Nephron progenitor cell (in vitro differentiated cells): ENCODE measurements around the gene RSU1.

Experiments
- DNase-seq: peaks from one replicate; pipeline ENCODE4 v3.0.0; 2021
- H3K27ac Mint-ChIP-seq: 2 replicates; pipeline ENCODE4 v1.8.0; 2021; ENCODE audit warnings: mild to moderate bottlenecking, moderate library complexity, mixed read lengths
- H3K27me3 Mint-ChIP-seq: 2 replicates; pipeline ENCODE4 v1.8.0; 2021; ENCODE audit warnings: mild to moderate bottlenecking, low read depth, mixed read lengths; ENCODE audit not compliant: poor library complexity
- H3K36me3 Mint-ChIP-seq: 2 replicates; pipeline ENCODE4 v1.8.0; 2021; ENCODE audit warnings: low read depth, mixed read lengths
- H3K4me1 Mint-ChIP-seq: 2 replicates; pipeline ENCODE4 v1.8.0; 2021; ENCODE audit warnings: mixed read lengths
- H3K4me3 Mint-ChIP-seq: 2 replicates; pipeline ENCODE4 v1.8.0; 2021; ENCODE audit warnings: mild to moderate bottlenecking, moderate library complexity, mixed read lengths
- H3K9me3 Mint-ChIP-seq: 2 replicates; pipeline ENCODE4 v1.8.0; 2021; ENCODE audit warnings: mild to moderate bottlenecking, moderate library complexity, mixed read lengths
- TF ChIP-seq, protein P1 (sequence below): fragments of 200-600 bp; sonication (generic); IDR thresholded peaks from 2 replicates; pipeline ENCODE4 v1.5.0; 2021; ENCODE audit warnings: antibody characterized with exemption

The RSU1 gene

DNA sequence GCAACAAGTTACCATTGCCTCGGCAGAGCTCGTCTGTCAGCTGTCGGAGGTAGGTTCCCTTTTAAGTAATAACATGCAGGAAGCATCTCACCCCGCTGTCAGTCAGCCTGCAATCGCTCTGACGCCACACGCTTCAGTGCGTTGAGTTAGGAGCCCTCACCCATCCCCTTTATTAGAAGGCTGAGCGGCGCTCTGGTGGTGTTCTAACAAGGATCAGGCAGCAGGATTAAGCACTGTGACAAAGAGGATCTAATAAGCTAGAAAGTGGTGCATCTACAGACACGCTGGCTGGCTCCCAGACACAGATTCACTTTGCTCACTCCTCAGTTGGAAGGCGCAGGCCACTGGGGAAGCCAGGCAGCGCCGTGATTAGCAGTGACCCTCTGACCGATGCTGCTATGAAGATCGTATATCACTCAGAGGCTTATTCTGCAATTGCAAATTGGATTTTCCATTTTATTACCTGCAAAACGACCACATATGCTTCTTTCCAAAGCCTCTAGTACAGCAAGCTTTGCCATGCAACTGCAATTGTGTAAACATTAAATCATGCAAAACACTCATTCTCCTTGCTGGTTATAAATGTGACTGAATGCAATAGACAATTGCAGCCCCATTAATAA is 117.7 kb downstream of the RSU1 start:
- H3K9me3 Mint-ChIP-seq, result peaks cover 23% of the 10 kb centered on the region
- H3K36me3 Mint-ChIP-seq, result peaks cover 24% of the 10 kb centered on the region
- H3K27me3 Mint-ChIP-seq, result peaks cover 8% of the 10 kb centered on the region
- peaks cover 26% of the 10 kb centered on the region for H3K4me1 Mint-ChIP-seq
- H3K27ac Mint-ChIP-seq, result no peak overlapping the region
- H3K4me3 Mint-ChIP-seq, result no peak overlapping the region
- TF ChIP-seq, protein P1, sequence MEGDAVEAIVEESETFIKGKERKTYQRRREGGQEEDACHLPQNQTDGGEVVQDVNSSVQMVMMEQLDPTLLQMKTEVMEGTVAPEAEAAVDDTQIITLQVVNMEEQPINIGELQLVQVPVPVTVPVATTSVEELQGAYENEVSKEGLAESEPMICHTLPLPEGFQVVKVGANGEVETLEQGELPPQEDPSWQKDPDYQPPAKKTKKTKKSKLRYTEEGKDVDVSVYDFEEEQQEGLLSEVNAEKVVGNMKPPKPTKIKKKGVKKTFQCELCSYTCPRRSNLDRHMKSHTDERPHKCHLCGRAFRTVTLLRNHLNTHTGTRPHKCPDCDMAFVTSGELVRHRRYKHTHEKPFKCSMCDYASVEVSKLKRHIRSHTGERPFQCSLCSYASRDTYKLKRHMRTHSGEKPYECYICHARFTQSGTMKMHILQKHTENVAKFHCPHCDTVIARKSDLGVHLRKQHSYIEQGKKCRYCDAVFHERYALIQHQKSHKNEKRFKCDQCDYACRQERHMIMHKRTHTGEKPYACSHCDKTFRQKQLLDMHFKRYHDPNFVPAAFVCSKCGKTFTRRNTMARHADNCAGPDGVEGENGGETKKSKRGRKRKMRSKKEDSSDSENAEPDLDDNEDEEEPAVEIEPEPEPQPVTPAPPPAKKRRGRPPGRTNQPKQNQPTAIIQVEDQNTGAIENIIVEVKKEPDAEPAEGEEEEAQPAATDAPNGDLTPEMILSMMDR, result no peak
- no peak for DNase-seq

DNA sequence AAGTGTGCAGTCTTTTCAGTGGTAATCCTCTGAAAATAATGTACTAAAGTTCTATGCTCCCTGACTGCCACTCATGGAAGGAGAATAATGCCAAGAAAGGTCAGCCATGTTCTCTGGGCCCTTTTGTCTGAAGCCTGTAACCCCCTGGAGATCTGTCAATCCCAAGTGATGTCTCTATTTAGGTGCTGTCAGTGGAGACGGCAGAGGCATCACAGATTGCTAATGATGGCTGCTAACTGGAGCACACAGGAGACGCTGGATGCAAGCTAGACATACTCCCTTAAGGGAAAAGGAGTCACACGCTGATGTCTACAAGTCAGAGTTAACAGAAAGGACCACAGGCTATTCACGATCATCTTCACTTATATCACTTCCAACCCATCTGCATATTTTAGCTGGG is 118.8 kb downstream of the RSU1 start:
- Mint-ChIP-seq H3K36me3 (peaks cover 29% of the 10 kb centered on the region), H3K4me1 (peaks cover 26% of the 10 kb centered on the region), H3K9me3 (peaks cover 21% of the 10 kb centered on the region), H3K4me3 (no peak overlapping the region), H3K27me3 (peaks cover 8% of the 10 kb centered on the region), H3K27ac (peak overlapping the region; percentile 63)
- no peak for DNase-seq
- TF ChIP-seq, protein P1, result no peak

DNA sequence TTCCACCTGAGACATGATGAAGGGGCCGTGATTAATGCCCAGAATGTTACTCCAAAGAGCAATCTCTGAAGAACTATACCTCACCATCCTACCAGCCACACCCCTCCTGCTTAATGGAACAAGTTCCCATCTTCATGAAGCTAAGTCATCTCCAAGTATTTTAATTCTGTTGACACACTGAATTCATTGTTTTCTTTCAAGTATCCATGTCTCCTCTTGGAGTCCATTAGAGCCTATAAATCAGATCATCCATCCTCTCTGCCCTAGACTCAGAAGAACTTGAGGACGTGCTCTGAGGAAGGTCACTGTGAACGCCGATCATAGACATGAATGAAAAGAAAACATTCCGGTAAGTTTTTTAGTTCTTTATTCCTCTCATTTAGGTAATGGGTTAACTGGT is 126.8 kb downstream of the RSU1 start:
- TF ChIP-seq, protein P1, result no peak
- Mint-ChIP-seq H3K9me3 (no peaks in the 10 kb centered on the region), H3K27me3 (no peaks in the 10 kb centered on the region), H3K4me3 (no peak overlapping the region), H3K27ac (peak overlapping the region; percentile 36), H3K36me3 (peaks cover 9% of the 10 kb centered on the region), H3K4me1 (peaks cover 24% of the 10 kb centered on the region)
- DNase-seq, result no peak

DNA sequence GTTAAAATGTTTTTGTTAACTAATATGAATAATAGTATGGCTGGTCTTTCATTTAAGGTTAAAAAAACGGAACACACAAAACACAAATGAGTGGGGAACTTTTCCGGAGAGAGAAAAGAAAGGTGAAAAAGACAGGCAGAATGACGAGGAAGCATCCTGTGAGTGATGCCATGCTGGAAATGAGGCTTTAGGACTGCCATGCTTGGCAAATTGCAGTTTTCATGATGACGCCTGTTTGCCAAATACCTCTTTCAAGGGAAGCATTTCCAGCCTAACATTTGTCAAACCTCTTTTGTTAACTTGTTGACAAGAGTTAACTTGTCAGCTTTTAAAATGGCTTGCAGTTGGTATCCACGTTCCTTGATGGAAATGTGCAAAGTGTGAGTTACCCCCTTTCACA is 127.5 kb downstream of the RSU1 start:
- H3K9me3 Mint-ChIP-seq, result no peaks in the 10 kb centered on the region

DNA sequence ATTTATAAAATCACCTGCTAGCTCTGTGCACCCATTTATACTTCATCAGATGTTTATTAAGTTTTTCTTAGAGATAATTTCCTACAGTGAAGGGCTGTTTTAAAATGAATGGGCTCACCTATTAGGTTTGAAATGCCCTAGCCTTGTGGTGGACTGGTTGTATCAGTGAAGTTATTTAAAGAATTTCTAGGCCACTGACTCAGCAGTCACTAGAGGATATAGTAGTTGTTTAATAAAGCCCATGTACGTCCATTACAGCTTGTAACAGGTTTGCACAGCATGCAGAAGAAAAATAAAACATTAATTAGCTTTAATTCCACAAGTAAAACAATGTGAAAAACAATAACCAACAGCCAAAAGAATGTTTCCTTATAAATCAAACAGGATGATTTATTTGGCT is 128.0 kb downstream of the RSU1 start:
- Mint-ChIP-seq H3K9me3 (no peaks in the 10 kb centered on the region), H3K4me3 (no peak overlapping the region), H3K4me1 (peaks cover 24% of the 10 kb centered on the region), H3K36me3 (peaks cover 9% of the 10 kb centered on the region), H3K27ac (no peak overlapping the region), H3K27me3 (no peaks in the 10 kb centered on the region)
- TF ChIP-seq, protein P1, result no peak
- no peak for DNase-seq

More for the DNA sequence above, 127.5 kb downstream of the RSU1 start:
- peaks cover 9% of the 10 kb centered on the region for H3K36me3 Mint-ChIP-seq
- H3K4me3 Mint-ChIP-seq, result no peak overlapping the region
- TF ChIP-seq, protein P1, result no peak
- H3K4me1 Mint-ChIP-seq, result peaks cover 24% of the 10 kb centered on the region
- H3K27me3 Mint-ChIP-seq, result no peaks in the 10 kb centered on the region
- no peak overlapping the region for H3K27ac Mint-ChIP-seq
- no peak for DNase-seq
